HepG2 (cell line): ENCODE data around the gene C6orf136. TPM values are rescaled to one million over a fixed set of nuclear protein-coding genes. Genes with fewer than 3 reads are reported as not detected.

Experiments used
- ARNT ChIP-seq: fragments of 450-650 bp; IDR thresholded peaks from 2 replicates; pipeline ENCODE4 v1.6.1; 2017
- CBFB ChIP-seq: sonication (generic); formaldehyde crosslinking; IDR thresholded peaks from 2 replicates; pipeline ENCODE4 v1.4.0; 2020; ENCODE audit warnings: missing genetic modification reagents
- CEBPB ChIP-seq: IDR thresholded peaks from 2 replicates; pipeline ENCODE4 v1.6.1; 2011; ENCODE audit warnings: low read depth, low read length, improper control_type of control experiment, borderline replicate concordance
- DDIT3 ChIP-seq: sonication (generic); formaldehyde crosslinking; IDR thresholded peaks from 2 replicates; pipeline ENCODE4 v1.4.0; 2020; ENCODE audit warnings: mild to moderate bottlenecking, missing genetic modification reagents
- DMTF1 ChIP-seq: sonication (generic); formaldehyde crosslinking; IDR thresholded peaks from 2 replicates; pipeline ENCODE4 v1.4.0; 2020; ENCODE audit warnings: mild to moderate bottlenecking, missing genetic modification reagents
- KAT7 ChIP-seq: IDR thresholded peaks from 2 replicates; pipeline ENCODE4 v1.6.1; 2018; ENCODE audit warnings: borderline replicate concordance, missing compliant biosample characterization
- MAFK ChIP-seq, 2 experiments: IDR thresholded peaks in 1 of 2; conservative IDR thresholded peaks in 1 of 2; 2 replicates each; pipeline ENCODE4 v1.6.1; 2011; ENCODE audit warnings: improper control_type of control experiment in 2 of 2, low read length in 2 of 2
- RFX3 ChIP-seq: IDR thresholded peaks from 2 replicates; pipeline ENCODE4 v1.6.1; 2016; ENCODE audit warnings: missing biosample characterization, missing genetic modification reagents
- RFX5 ChIP-seq: IDR thresholded peaks from 2 replicates; pipeline ENCODE4 v1.6.1; 2011; ENCODE audit warnings: low read depth, low read length, improper control_type of control experiment
- SAFB2 ChIP-seq: sonication (generic); formaldehyde crosslinking; IDR thresholded peaks from 2 replicates; pipeline ENCODE4 v1.5.1; 2020; ENCODE audit warnings: missing genetic modification reagents, low read depth, mild to moderate bottlenecking, borderline replicate concordance
- SALL2 ChIP-seq: sonication (generic); formaldehyde crosslinking; IDR thresholded peaks from 2 replicates; pipeline ENCODE4 v1.8.1; 2023; ENCODE audit warnings: mild to moderate bottlenecking, missing genetic modification reagents, inconsistent platforms
- ZFP37 ChIP-seq: sonication (generic); formaldehyde crosslinking; IDR thresholded peaks from 2 replicates; pipeline ENCODE4 v1.4.0; 2020; ENCODE audit warnings: missing genetic modification reagents, borderline replicate concordance
- ZNF234 ChIP-seq: sonication (generic); formaldehyde crosslinking; conservative IDR thresholded peaks from 2 replicates; pipeline ENCODE4 v1.5.1; 2020; ENCODE audit warnings: mild to moderate bottlenecking, missing genetic modification reagents
- ZNF33A ChIP-seq: sonication (generic); formaldehyde crosslinking; IDR thresholded peaks from 2 replicates; pipeline ENCODE4 v1.5.1; 2020; ENCODE audit warnings: missing genetic modification reagents, mild to moderate bottlenecking, moderate library complexity, borderline replicate concordance
- ZNF382 ChIP-seq: sonication (generic); formaldehyde crosslinking; IDR thresholded peaks from 2 replicates; pipeline ENCODE4 v1.5.0; 2020; ENCODE audit warnings: missing genetic modification reagents, mild to moderate bottlenecking, borderline replicate concordance
- ZNF496 ChIP-seq: sonication (generic); formaldehyde crosslinking; IDR thresholded peaks from 2 replicates; pipeline ENCODE4 v1.8.1; 2023; ENCODE audit warnings: mild to moderate bottlenecking, moderate library complexity, missing genetic modification reagents; ENCODE audit not compliant: insufficient replicate concordance
- ZNF543 ChIP-seq: sonication (generic); formaldehyde crosslinking; IDR thresholded peaks from 2 replicates; pipeline ENCODE4 v1.4.0; 2020; ENCODE audit warnings: mild to moderate bottlenecking, missing genetic modification reagents
- ZNF577 ChIP-seq: sonication (generic); formaldehyde crosslinking; IDR thresholded peaks from 2 replicates; pipeline ENCODE4 v1.4.0; 2020; ENCODE audit warnings: mild to moderate bottlenecking, low read depth, missing genetic modification reagents, borderline replicate concordance
- ZNF660 ChIP-seq: sonication (generic); formaldehyde crosslinking; IDR thresholded peaks from 2 replicates; pipeline ENCODE4 v1.5.1; 2020; ENCODE audit warnings: mild to moderate bottlenecking, low read depth, missing genetic modification reagents, borderline replicate concordance
- polyA plus RNA-seq, 8 experiments: library from polyadenylated mRNA; depleted of rRNA in 3 of 8; stranded (reverse) in 7 of 8; unstranded in 1 of 8; fragments of >200 nt; fragmentation: Illumina TruSeq in 4 of 8; extraction: Trizol in 4 of 8; gene quantifications; 2 replicates each; pipeline versions ENCODE4 v1.2.1 to v1.2.3, GENCODE V29; 2011 to 2016; ENCODE audit warnings: low read depth in 4 of 8, missing spikeins in 1 of 8, mixed read lengths in 1 of 8; ENCODE audit not compliant: insufficient read depth in 1 of 8
- total RNA-seq, 5 experiments: library from RNA; depleted of rRNA; stranded (reverse); fragments of >200 nt; fragmentation: Illumina TruSeq; extraction: Trizol; gene quantifications; 2 replicates each; pipeline ENCODE4 v1.2.3, GENCODE V29; 2016; ENCODE audit warnings: low read depth in 1 of 5
- TF ChIP-seq, protein P1 (sequence below): sonication (generic); formaldehyde crosslinking; conservative IDR thresholded peaks from 2 replicates; pipeline ENCODE4 v1.8.0; 2022; ENCODE audit warnings: mild to moderate bottlenecking, moderate library complexity, missing genetic modification reagents
- TF ChIP-seq, protein P2 (sequence below): sonication (generic); formaldehyde crosslinking; IDR thresholded peaks from 2 replicates; pipeline ENCODE4 v1.4.0; 2020; ENCODE audit warnings: mild to moderate bottlenecking, missing genetic modification reagents
- TF ChIP-seq, protein P3 (sequence below): sonication (generic); formaldehyde crosslinking; IDR thresholded peaks from 2 replicates; pipeline ENCODE4 v1.4.0; 2020; ENCODE audit warnings: mild to moderate bottlenecking, low read depth, missing genetic modification reagents

Gene C6orf136
- total and polyA plus RNA-seq, 2 of the 13 experiments (the other 11 are each of a cell fraction or from before 2014, with no cell fraction given): 12.0 to 26.2 TPM

DNA sequence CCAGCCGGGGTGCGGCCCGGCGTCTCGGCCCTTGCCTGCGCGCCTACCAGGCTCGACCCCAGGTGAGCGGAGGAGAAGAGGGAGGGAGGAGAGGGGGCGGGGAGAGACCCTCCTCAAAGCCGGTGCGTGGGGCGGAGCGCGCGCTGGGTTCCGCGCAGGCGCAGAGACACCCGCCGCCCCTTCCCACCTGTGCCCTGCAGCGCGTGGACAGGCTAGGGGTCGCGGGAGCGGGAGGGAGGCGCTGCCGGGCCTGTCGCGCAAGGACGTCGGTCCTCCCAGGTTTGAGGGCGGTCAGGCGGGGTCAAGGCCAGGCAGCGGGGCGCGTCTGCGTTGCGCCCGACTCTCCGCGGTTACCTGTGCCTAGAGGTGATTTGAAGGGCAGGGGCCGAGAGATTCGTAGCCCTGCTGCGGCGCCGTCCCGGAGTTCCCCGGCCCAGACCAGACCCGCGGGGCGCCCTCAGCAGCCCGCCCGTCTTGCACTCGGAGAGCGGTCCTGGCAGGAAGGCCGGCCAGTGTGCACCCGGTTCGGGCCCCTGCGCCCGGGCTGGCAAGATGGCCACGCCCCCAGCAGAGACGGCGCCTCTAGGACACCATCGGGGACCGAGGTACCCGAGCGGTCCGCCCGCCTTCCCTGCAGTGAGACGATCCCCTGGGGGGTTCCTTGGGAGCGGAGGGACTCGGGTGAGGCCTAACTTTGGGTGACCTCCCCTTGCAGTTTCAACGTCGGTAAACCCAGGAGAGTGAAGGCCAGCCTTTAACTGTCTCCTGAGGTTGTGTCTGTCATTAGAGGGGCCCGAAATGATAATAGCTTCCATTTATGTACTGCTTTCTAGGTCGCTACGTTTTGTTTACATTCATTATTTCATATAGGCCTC, 546 bp downstream of the C6orf136 start (continued):
- no peak for TF ChIP-seq MAFK (conservative IDR thresholded peaks at IDR 0.05 in 1 of 2, IDR thresholded peaks at IDR 0.05 in 1 of 2; ENCODE audit: low read length in 2 of 2)
- TF ChIP-seq KAT7: peak; percentile 99
- TF ChIP-seq, protein P1, sequence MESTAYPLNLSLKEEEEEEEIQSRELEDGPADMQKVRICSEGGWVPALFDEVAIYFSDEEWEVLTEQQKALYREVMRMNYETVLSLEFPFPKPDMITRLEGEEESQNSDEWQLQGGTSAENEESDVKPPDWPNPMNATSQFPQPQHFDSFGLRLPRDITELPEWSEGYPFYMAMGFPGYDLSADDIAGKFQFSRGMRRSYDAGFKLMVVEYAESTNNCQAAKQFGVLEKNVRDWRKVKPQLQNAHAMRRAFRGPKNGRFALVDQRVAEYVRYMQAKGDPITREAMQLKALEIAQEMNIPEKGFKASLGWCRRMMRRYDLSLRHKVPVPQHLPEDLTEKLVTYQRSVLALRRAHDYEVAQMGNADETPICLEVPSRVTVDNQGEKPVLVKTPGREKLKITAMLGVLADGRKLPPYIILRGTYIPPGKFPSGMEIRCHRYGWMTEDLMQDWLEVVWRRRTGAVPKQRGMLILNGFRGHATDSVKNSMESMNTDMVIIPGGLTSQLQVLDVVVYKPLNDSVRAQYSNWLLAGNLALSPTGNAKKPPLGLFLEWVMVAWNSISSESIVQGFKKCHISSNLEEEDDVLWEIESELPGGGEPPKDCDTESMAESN: peak; percentile 97
- TF ChIP-seq ZNF577: no peak
- TF ChIP-seq ARNT: no peak
- TF ChIP-seq, protein P2, sequence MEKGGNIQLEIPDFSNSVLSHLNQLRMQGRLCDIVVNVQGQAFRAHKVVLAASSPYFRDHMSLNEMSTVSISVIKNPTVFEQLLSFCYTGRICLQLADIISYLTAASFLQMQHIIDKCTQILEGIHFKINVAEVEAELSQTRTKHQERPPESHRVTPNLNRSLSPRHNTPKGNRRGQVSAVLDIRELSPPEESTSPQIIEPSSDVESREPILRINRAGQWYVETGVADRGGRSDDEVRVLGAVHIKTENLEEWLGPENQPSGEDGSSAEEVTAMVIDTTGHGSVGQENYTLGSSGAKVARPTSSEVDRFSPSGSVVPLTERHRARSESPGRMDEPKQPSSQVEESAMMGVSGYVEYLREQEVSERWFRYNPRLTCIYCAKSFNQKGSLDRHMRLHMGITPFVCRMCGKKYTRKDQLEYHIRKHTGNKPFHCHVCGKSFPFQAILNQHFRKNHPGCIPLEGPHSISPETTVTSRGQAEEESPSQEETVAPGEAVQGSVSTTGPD (CRISPR knock-in tag): no peak
- peak; percentile 93; the same call in 1 of the 2 replicates for TF ChIP-seq SAFB2 (CRISPR knock-in tag)
- TF ChIP-seq ZNF496 (CRISPR knock-in tag): no peak
- TF ChIP-seq ZNF543 (CRISPR knock-in tag): peak; percentile 93
- TF ChIP-seq ZNF234: peak; percentile 92; the same call in 1 of the 2 replicates
- TF ChIP-seq RFX3 (CRISPR knock-in tag): no peak
- TF ChIP-seq RFX5: no peak; the same call in 1 of the 2 replicates
- no peak for TF ChIP-seq ZNF33A (CRISPR knock-in tag)
- TF ChIP-seq, protein P3, sequence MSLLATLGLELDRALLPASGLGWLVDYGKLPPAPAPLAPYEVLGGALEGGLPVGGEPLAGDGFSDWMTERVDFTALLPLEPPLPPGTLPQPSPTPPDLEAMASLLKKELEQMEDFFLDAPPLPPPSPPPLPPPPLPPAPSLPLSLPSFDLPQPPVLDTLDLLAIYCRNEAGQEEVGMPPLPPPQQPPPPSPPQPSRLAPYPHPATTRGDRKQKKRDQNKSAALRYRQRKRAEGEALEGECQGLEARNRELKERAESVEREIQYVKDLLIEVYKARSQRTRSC (CRISPR knock-in tag): no peak
- peak; percentile 100 for TF ChIP-seq SALL2 (CRISPR knock-in tag)
- no peak for TF ChIP-seq DMTF1 (CRISPR knock-in tag)
- TF ChIP-seq CEBPB: no peak
- no peak for TF ChIP-seq ZNF382 (CRISPR knock-in tag)
- TF ChIP-seq ZNF660 (CRISPR knock-in tag): 0 out of 2 replicates have a peak, but pooled peaks have one; percentile 22
- peak; percentile 94; the same call in 1 of the 2 replicates for TF ChIP-seq ZFP37 (CRISPR knock-in tag)
- TF ChIP-seq DDIT3 (CRISPR knock-in tag): no peak
- peak; percentile 81 for TF ChIP-seq CBFB
